Heart right ventricle (tissue), 16 donors: ENCODE measurements around the gene SLC6A8. TPM values are rescaled to one million over a fixed set of nuclear protein-coding genes. Genes with fewer than 3 reads are reported as not detected.
"Not testable (repeated sequence)": the region's sequence is repeated elsewhere in the genome, so short reads cannot be mapped to it uniquely, and the experiment has no call there.

Experiments used
- ATAC-seq, 8 donors: fragments of 200-7000 bp; cut with Tn5 transposase; one replicate each; pipeline ENCODE4 v1.9.1; 2020; ENCODE audit warnings: mild to moderate bottlenecking in 8 of 8, moderate library complexity in 8 of 8, moderate number of reproducible peaks in 1 of 8
- DNase-seq, 2 donors: peaks; one replicate each; pipeline ENCODE4 v3.0.0-alpha.2; 2020
- H3K27ac ChIP-seq, 10 donors: fragments of 200-600 bp; sonication (generic) in 2 of 10; one replicate each; pipeline versions ENCODE4 v1.5.0 to v1.8.0; 2020 to 2022; ENCODE audit warnings: mild to moderate bottlenecking in 3 of 10
- H3K27me3 ChIP-seq, 7 donors: fragments of 200-600 bp; one replicate each; pipeline ENCODE4 v1.8.0; 2021 to 2022; ENCODE audit warnings: mild to moderate bottlenecking in 2 of 7
- H3K36me3 ChIP-seq, 9 donors: fragments of 200-600 bp; sonication (generic) in 1 of 9; one replicate each; pipeline versions ENCODE4 v1.5.0 to v1.8.0; 2020 to 2022; ENCODE audit warnings: mild to moderate bottlenecking in 2 of 9
- H3K4me1 ChIP-seq, 9 donors: fragments of 200-600 bp; sonication (generic) in 1 of 9; one replicate each; pipeline versions ENCODE4 v1.5.0 to v1.8.0; 2020 to 2022; ENCODE audit warnings: mild to moderate bottlenecking in 4 of 9
- H3K4me3 ChIP-seq, 10 donors: fragments of 200-600 bp; sonication (generic) in 2 of 10; one replicate each; pipeline versions ENCODE4 v1.5.0 to v1.8.0; 2020 to 2022; ENCODE audit warnings: mild to moderate bottlenecking in 7 of 10, moderate library complexity in 2 of 10
- H3K9me3 ChIP-seq, 11 donors: fragments of 200-600 bp in 10 of 11; sonication (generic) in 2 of 11; one replicate each; pipeline versions ENCODE4 v1.5.0 to v1.8.0; 2013 to 2022; ENCODE audit warnings: mild to moderate bottlenecking in 2 of 11, control low read depth in 1 of 11, moderate library complexity in 1 of 11
- WGBS, 2 donors: extraction: QIAGEN DNeasy Blood & Tissue Kit; methylation state at CpG; one replicate each; pipeline ENCODE4 v1.1.7; 2013; ENCODE audit warnings: inconsistent platforms in 1 of 2; 5-methylcytosine and 5-hydroxymethylcytosine counted together
- intact Hi-C, 10 donors: fragments of 100-400 bp; cut with DNase I; formaldehyde crosslinking; loops; one replicate each; pipeline versions ENCODE4 v1.11.1 to v1.14.2; 2022
- polyA plus RNA-seq, 2 donors: library from polyadenylated mRNA; stranded (reverse); fragments of 200-250 nt; gene quantifications; one replicate each; pipeline ENCODE4 v1.2.3, GENCODE V29; 2013
- total RNA-seq, 10 donors: library from RNA; stranded (reverse); fragmentation: NEBNext Ultra II Directional in 3 of 10; extraction: Animal tissue kit (Norgen Biotek cat#: 25700) in 3 of 10; gene quantifications; one replicate each; pipeline versions ENCODE4 v1.2.1 to v1.2.4, GENCODE V29; 2021 to 2023
- TF ChIP-seq, protein P1 (sequence below), 9 donors: fragments of 200-600 bp; sonication (generic) in 2 of 9; IDR thresholded peaks; one replicate each; pipeline versions ENCODE4 v1.5.0 to v1.8.0; 2021 to 2022; ENCODE audit warnings: antibody characterized with exemption in 9 of 9, mild to moderate bottlenecking in 5 of 9, moderate library complexity in 1 of 9
- donor health status: Arrhythmogenic right ventricular cardiomyopathy.
- donor health status: ischemic (EF 13 %, LVEDD 7.1; RV severe dilation, severe dysfunction).
- donor health status: healthy with polysubstance abuse.
- donor health status: DM: no; HTN: yes; CAD: no.
- donor health status: DM: no; HTN: no; CAD: no.
- donor health status: ischemic (EF 25% LVEDD 6.9; RV normal size, moderate dysfunction).
- donor health status: ischemic (EF 25% LVEDD 5.7; RV mildly dilated, moderate dysfunction).
- donor health status: healthy.
- donor health status: DM: yes; HTN: yes; CAD: no.
- donor health status: Ischemic cardiomyopathy.
- donor health status: ischemic (EF 35%, LVEDD 5.7; RV mildly dilated, moderate dysfunction).
- donor health status: nonischemic (EF 11% LVEDD 7.7; RV severe dilation, severe dysfunction).
- donor health status: DM: yes; HTN: yes; CAD: no.
- donor health status: PGD.
- donor health status: ischemic (EF 29% LVEDD 5.4; RV normal size, mild dysfunction).
- donor health status: nonischemic (EF 23%, LVEDD 6.1; RV moderate dilation, normal function).

SLC6A8 gene
- total and polyA plus RNA-seq, 12 donors: 128 to 238 (median 176) TPM

DNA sequence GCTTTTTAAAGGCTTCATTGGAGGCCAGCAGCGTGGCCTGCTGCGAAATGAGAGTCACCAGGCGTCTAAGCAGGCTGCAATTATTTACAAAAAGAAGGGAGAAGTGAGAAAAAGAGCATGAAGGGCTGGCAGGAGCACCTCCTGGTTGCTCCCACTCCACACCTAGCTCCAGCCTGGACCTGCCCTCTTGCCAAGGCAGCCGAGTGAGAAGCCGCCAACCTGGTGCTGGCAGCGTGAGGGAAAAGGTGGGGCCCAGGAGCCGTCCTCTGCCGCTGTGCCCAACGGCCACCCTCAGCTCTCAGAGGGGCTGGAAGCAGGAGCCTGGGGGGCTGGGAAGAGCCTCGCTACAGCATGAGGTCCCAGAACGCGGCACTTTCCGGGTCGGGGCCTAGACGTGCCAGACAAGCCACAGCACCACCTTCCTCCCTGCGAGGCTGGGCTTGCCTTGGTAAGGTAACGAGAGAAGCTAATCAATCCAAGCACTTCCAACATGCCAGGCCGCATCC, 16.3 kb downstream of the SLC6A8 start:
- Histone ChIP-seq H3K27me3 (peaks cover 0 to 11% (median 0%) of the 10 kb centered on the region in 7 donors), H3K4me1 (peaks cover 0 to 49% (median 5%) of the 10 kb centered on the region in 9 donors), H3K36me3 (peaks cover 0 to 55% (median 0%) of the 10 kb centered on the region in 9 donors), H3K9me3 (no peaks in the 10 kb centered on the region), H3K4me3 (no peak overlapping the region), H3K27ac (peak overlapping the region in 8 of 10 donors; percentile 39 to 87 (median 76))
- WGBS, 2 donors: 73 to 85% methylated on average over 18 of the region's 18 CpGs
- intact Hi-C loops: no loop called here
- ATAC-seq (no peak), DNase-seq (no peak)
- TF ChIP-seq, protein P1, sequence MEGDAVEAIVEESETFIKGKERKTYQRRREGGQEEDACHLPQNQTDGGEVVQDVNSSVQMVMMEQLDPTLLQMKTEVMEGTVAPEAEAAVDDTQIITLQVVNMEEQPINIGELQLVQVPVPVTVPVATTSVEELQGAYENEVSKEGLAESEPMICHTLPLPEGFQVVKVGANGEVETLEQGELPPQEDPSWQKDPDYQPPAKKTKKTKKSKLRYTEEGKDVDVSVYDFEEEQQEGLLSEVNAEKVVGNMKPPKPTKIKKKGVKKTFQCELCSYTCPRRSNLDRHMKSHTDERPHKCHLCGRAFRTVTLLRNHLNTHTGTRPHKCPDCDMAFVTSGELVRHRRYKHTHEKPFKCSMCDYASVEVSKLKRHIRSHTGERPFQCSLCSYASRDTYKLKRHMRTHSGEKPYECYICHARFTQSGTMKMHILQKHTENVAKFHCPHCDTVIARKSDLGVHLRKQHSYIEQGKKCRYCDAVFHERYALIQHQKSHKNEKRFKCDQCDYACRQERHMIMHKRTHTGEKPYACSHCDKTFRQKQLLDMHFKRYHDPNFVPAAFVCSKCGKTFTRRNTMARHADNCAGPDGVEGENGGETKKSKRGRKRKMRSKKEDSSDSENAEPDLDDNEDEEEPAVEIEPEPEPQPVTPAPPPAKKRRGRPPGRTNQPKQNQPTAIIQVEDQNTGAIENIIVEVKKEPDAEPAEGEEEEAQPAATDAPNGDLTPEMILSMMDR (IDR thresholded peaks at IDR 0.05): no peak

DNA sequence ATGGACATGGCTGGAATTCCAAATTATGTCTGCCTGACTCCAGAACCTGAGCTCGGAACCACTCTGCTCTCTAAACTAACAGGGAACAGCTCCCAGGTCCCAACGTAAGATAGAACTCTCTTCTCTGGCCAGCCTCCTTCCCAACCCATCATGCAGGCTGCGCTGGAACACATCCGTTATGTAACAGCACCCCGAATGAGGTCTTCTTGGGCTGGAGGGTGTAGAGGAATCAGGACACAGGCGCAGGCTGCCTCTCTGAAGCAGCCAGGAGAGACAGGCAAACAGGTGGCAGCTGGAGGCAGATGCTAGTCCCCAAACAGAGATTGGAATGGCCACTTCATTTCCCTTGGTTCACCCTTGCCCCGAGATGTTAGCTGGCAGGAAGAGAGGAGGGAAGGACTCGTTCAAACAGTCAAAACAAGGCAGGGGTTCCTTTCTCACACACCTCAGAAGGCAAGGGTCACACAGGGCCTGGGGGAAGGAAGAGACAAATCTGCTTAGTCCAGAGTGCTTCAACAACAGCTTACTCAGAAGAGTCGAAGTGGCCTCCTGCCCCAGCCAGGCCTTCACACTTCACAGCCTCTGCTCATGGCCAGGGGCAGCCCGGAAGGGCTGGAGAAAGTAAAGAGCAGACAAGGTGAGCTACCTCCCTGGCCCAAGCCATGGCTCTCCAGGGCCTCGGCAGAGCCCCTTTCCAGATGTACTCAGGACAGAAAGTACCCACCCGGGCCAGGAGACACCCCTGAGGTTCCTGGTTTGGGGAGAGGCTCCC, 17.1 kb downstream of the SLC6A8 start:
- intact Hi-C loops: loop anchor here in 1 of 10 donors (5.0 kb wide), 1 partner anchor 108 kb away; the partner anchor contains the start of gene CCNQ
- Histone ChIP-seq H3K4me1 (peaks cover 0 to 49% (median 5%) of the 10 kb centered on the region in 9 donors), H3K36me3 (peaks cover 0 to 57% (median 0%) of the 10 kb centered on the region in 9 donors), H3K27me3 (peaks cover 0 to 11% (median 0%) of the 10 kb centered on the region in 7 donors), H3K27ac (peak overlapping the region; percentile 36 to 87 (median 66))
- not testable (repeated sequence) for DNase-seq, H3K4me3 ChIP-seq, H3K9me3 ChIP-seq
- peak in 1 of 8 donors; percentile 0 for ATAC-seq
- 65 to 72% methylated on average over 8 to 10 of the region's 12 CpGs for WGBS, 2 donors

DNA sequence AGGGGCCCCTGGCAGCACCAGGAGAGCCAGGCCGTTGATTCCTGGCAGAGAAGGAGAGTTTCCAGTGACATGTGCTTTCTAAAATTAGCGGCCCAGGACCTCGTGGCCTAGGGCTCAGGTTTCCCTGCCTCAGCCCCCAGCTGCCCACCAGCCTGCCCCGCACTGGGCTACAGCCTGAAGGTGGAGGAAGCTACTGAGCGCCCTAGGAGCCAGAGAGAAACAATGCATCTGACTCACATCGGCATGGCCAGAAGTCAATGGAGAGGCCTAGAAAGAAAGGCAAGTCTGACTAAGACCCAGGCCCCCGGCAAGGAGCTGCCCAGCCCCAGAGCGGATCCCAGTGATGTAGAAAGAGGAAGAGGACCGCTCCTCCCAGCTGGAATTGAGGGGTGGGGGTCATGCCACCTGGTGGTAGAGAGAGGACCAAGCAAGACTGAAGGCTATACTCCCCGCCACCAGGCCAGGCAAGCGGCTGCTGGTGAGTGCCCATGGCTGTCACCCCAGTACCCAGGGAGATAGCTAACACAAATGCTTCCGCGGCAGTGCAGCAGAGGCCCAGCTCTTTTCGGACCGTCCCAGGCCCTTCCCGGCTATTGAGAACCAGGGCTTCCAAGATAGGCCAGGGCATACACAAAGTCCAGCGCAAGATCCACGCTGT, 17.8 kb downstream of the SLC6A8 start:
- 58 to 61% methylated on average over 17 to 18 of the region's 18 CpGs for WGBS, 2 donors
- not testable (repeated sequence) for DNase-seq, H3K9me3 ChIP-seq
- Histone ChIP-seq H3K27ac (peak overlapping the region; percentile 36 to 87 (median 66)), H3K36me3 (peaks cover 0 to 61% (median 0%) of the 10 kb centered on the region in 9 donors), H3K4me1 (peaks cover 0 to 49% (median 5%) of the 10 kb centered on the region in 9 donors), H3K4me3 (peak overlapping the region in 6 of 10 donors; percentile 10 to 40 (median 32)), H3K27me3 (peaks cover 0 to 11% (median 0%) of the 10 kb centered on the region in 7 donors)
- TF ChIP-seq, protein P1 (IDR thresholded peaks at IDR 0.05): peak in 3 of 9 donors; percentile 9 to 32 (median 30)
- intact Hi-C loops: loop anchor here in 1 of 10 donors (5.0 kb wide), 1 partner anchor 108 kb away; the partner anchor contains the start of gene CCNQ
- peak; percentile 23 to 75 (median 52) for ATAC-seq

DNA sequence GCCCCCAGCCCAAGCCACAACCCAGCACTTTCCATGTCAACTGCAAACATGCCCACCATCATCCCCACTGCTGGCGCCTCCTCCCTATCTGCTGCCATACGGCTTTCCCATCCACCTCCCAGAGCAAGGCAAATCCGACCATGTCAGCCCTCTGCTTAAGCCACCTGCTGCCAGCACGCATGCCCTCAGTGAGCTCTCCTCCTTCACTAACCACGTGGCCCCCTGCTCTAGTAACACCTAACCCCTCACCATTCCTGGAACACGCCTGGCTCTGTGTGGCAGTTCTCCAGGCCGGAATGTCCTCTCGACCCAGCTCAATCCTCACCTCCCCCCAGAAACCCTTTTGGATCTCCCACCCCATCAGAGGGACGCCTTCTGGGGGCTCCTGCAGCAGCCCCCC, 19.1 kb downstream of the SLC6A8 start:
- H3K36me3 ChIP-seq: peaks cover 0 to 58% (median 0%) of the 10 kb centered on the region in 9 donors
- 53 to 67% methylated on average over 9 of the region's 9 CpGs for WGBS, 2 donors
- H3K27me3 ChIP-seq: peaks cover 0 to 9% (median 0%) of the 10 kb centered on the region in 7 donors
- ATAC-seq (peak in 7 of 8 donors; percentile 17 to 49 (median 31)), DNase-seq (no peak)
- H3K4me3 ChIP-seq: peak overlapping the region in 4 of 10 donors; percentile 5 to 39 (median 22)
- H3K4me1 ChIP-seq: peaks cover 0 to 49% (median 5%) of the 10 kb centered on the region in 9 donors
- TF ChIP-seq, protein P1 (IDR thresholded peaks at IDR 0.05): no peak
- no peaks in the 10 kb centered on the region for H3K9me3 ChIP-seq
- intact Hi-C loops: loop anchor here in 1 of 10 donors (5.0 kb wide), 1 partner anchor 109 kb away; the partner anchor contains the start of gene CCNQ
- H3K27ac ChIP-seq: peak overlapping the region in 7 of 10 donors; percentile 44 to 87 (median 77)
